ENCODE data around the gene NKAIN1. TPM values are rescaled to one million over a fixed set of nuclear protein-coding genes. Genes with fewer than 3 reads are reported as not detected.
"Not testable (repeated sequence)": the region's sequence is repeated elsewhere in the genome, so short reads cannot be mapped to it uniquely, and the experiment has no call there.

Gene NKAIN1
- total RNA-seq, 4 donors from 2014 or later, result not detected

GRCh38 chr1:31266547-31266946 lies 26.9 kb upstream of the NKAIN1 start:
- Histone ChIP-seq H3K4me1 (no peaks in the 10 kb centered on the region), H3K27ac (no peak overlapping the region), H3K9me3 (no peaks in the 10 kb centered on the region), H3K27me3 (no peaks in the 10 kb centered on the region), H3K36me3 (peaks cover 6 to 100% (median 19%) of the 10 kb centered on the region in 3 donors), H3K4me3 (no peak overlapping the region)
- WGBS, 2 donors, result 86 to 90% methylated on average over 2 of the region's 2 CpGs
- TF ChIP-seq CTCF (IDR thresholded peaks at IDR 0.05), result no peak
- no peak for TF ChIP-seq EP300 (IDR thresholded peaks at IDR 0.05)
- TF ChIP-seq POLR2A (IDR thresholded peaks at IDR 0.05), result no peak
- DNase-seq (ENCODE audit: low spot score in 2 of 2), result no peak

GRCh38 chr1:31264790-31265386 lies 25.2 kb upstream of the NKAIN1 start:
- H3K9me3 ChIP-seq, result no peaks in the 10 kb centered on the region
- no peak for DNase-seq (ENCODE audit: low spot score in 2 of 2)
- WGBS, 2 donors, result 97 to 100% methylated on average over 1 of the region's 1 CpG
- TF ChIP-seq POLR2A (IDR thresholded peaks at IDR 0.05) (no peak), CTCF (IDR thresholded peaks at IDR 0.05) (no peak), EP300 (IDR thresholded peaks at IDR 0.05) (no peak)
- no peak overlapping the region for H3K4me3 ChIP-seq
- H3K27ac ChIP-seq, result no peak overlapping the region
- no peaks in the 10 kb centered on the region for H3K27me3 ChIP-seq
- H3K4me1 ChIP-seq, result no peaks in the 10 kb centered on the region
- peaks cover 6 to 100% (median 19%) of the 10 kb centered on the region in 3 donors for H3K36me3 ChIP-seq

- peaks cover 0 to 100% (median 28%) of the 10 kb centered on the region in 3 donors for H3K36me3 ChIP-seq
- no peak overlapping the region for H3K4me3 ChIP-seq
Observed at GRCh38 chr1:31263408-31263807, 23.7 kb upstream of the NKAIN1 start.

GRCh38 chr1:31262393-31262792 lies 22.7 kb upstream of the NKAIN1 start:
- not testable (repeated sequence) for H3K4me1 ChIP-seq; H3K9me3 ChIP-seq; H3K27ac ChIP-seq; H3K4me3 ChIP-seq; DNase-seq (ENCODE audit: low spot score in 2 of 2); H3K27me3 ChIP-seq
- 92 to 98% methylated on average over 5 of the region's 5 CpGs for WGBS, 2 donors
- H3K36me3 ChIP-seq, result peaks cover 0 to 100% (median 24%) of the 10 kb centered on the region in 3 donors

More at GRCh38 chr1:31263408-31263807, 23.7 kb upstream of the NKAIN1 start:
- no peaks in the 10 kb centered on the region for H3K4me1 ChIP-seq
- DNase-seq (ENCODE audit: low spot score in 2 of 2), result no peak
- TF ChIP-seq CTCF (IDR thresholded peaks at IDR 0.05) (no peak), POLR2A (IDR thresholded peaks at IDR 0.05) (no peak), EP300 (IDR thresholded peaks at IDR 0.05) (no peak)
- no peaks in the 10 kb centered on the region for H3K27me3 ChIP-seq
- no peak overlapping the region for H3K27ac ChIP-seq
- 96 to 99% methylated on average over 3 of the region's 3 CpGs for WGBS, 2 donors
- no peaks in the 10 kb centered on the region for H3K9me3 ChIP-seq

GRCh38 chr1:31261916-31262315 lies 22.2 kb upstream of the NKAIN1 start:
- Histone ChIP-seq H3K27me3 (no peaks in the 10 kb centered on the region), H3K4me3 (no peak overlapping the region), H3K4me1 (no peaks in the 10 kb centered on the region), H3K9me3 (no peaks in the 10 kb centered on the region), H3K36me3 (peaks cover 0 to 100% (median 20%) of the 10 kb centered on the region in 3 donors), H3K27ac (no peak overlapping the region)
- no peak for DNase-seq (ENCODE audit: low spot score in 2 of 2)
- 96 to 98% methylated on average over 3 of the region's 3 CpGs for WGBS, 2 donors
- TF ChIP-seq EP300 (IDR thresholded peaks at IDR 0.05) (no peak), POLR2A (IDR thresholded peaks at IDR 0.05) (no peak), CTCF (IDR thresholded peaks at IDR 0.05) (no peak)
